SU-DHL-6 (cell line): ENCODE data around the gene TRIM29.

ENCODE experiments used
- CTCF ChIP-seq: fragments of 200-600 bp; sonication (generic); IDR thresholded peaks from one replicate; pipeline ENCODE4 v1.5.1; 2017; ENCODE audit warnings: antibody characterized with exemption, mild to moderate bottlenecking, low read length, moderate library complexity; ENCODE audit not compliant: insufficient read depth, poor library complexity, severe bottlenecking
- EZH2phosphoT487 ChIP-seq: fragments of 200-600 bp; sonication (generic), shearing (Covaris generic); conservative IDR thresholded peaks from 2 replicates; pipeline ENCODE4 v1.6.1; 2018; ENCODE audit warnings: mild to moderate bottlenecking, antibody characterized with exemption, low read length, moderate library complexity, mixed read lengths

- TF ChIP-seq CTCF = no peak
- TF ChIP-seq EZH2phosphoT487 = no peak
Observed at GRCh38 chr11:120068114-120068573, 69.8 kb downstream of the TRIM29 start.
